VCaP (cell line): ENCODE measurements around the gene PROSER3.

Source experiments
- H3K27ac ChIP-seq: fragments of 450-650 bp; 2 replicates; pipeline ENCODE4 v1.5.1; 2017
- TF ChIP-seq, protein P1 (sequence below): fragments of 450-650 bp; conservative IDR thresholded peaks from 2 replicates; pipeline ENCODE4 v1.5.1; 2017; ENCODE audit warnings: mild to moderate bottlenecking, moderate library complexity

PROSER3 gene

GRCh38 chr19:35797663-35798062 is 39.7 kb downstream of the PROSER3 start:
- TF ChIP-seq, protein P1, sequence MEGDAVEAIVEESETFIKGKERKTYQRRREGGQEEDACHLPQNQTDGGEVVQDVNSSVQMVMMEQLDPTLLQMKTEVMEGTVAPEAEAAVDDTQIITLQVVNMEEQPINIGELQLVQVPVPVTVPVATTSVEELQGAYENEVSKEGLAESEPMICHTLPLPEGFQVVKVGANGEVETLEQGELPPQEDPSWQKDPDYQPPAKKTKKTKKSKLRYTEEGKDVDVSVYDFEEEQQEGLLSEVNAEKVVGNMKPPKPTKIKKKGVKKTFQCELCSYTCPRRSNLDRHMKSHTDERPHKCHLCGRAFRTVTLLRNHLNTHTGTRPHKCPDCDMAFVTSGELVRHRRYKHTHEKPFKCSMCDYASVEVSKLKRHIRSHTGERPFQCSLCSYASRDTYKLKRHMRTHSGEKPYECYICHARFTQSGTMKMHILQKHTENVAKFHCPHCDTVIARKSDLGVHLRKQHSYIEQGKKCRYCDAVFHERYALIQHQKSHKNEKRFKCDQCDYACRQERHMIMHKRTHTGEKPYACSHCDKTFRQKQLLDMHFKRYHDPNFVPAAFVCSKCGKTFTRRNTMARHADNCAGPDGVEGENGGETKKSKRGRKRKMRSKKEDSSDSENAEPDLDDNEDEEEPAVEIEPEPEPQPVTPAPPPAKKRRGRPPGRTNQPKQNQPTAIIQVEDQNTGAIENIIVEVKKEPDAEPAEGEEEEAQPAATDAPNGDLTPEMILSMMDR = no peak
- H3K27ac ChIP-seq = no peak overlapping the region

- TF ChIP-seq, protein P1 = no peak
- H3K27ac ChIP-seq = no peak overlapping the region
Measured at GRCh38 chr19:35801828-35802227, 43.9 kb downstream of the PROSER3 start.

DNA sequence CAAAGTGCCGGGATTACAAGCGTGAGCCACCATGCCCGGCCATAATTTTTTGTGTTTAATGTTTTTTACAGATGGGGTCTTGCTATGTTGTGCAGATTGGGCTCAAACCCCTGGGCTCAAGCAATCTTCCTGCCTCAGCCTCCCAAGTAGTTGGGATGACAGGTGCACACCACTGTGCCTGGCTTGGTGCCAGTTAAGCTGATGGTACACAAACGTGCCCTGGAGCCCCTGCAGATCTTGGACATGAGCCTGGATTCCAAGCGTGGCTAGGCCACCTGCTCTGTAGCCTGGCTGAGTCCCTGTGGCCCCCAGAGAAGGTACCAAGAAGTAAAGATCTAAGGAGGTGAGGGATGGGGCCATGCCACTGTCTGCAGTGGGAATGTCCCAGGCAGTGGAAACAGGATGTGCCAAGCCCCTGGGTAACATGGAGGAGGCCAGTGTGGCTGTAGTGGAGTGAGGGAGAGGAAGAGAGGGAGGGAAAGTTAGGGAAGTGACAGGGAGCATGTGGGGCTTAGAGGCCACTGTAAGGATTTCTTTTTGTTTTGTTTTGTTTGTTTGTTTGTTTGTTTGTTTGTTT is 47.6 kb downstream of the PROSER3 start:
- TF ChIP-seq, protein P1 = no peak
- no peak overlapping the region; the same call in 1 of the 2 replicates for H3K27ac ChIP-seq

- TF ChIP-seq, protein P1 = no peak
- H3K27ac ChIP-seq = no peak overlapping the region
Measured at GRCh38 chr19:35806597-35806996, 48.6 kb downstream of the PROSER3 start.

DNA sequence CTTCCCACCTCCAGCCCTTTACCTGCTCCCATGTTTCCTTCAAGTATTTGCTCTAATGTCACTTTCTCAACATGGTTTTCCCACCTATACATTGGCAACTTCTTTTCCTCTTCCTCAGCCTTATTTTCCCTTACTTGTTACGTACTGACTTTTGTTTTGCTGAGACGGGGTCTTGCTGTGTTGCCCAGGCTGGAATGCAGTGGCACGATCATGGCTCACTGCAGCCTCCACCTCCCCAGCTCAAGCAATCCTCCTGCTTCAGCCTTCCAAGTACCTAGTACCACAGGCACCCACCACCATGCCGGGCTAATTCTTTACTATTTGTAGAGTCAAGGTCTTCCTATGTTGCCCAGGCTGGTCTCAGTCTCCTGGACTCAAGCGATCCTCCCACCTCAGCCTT is 49.7 kb downstream of the PROSER3 start:
- H3K27ac ChIP-seq = no peak overlapping the region
- TF ChIP-seq, protein P1 = no peak

- no peak overlapping the region for H3K27ac ChIP-seq
- TF ChIP-seq, protein P1 = no peak
Measured at GRCh38 chr19:35811317-35812219, 53.6 kb downstream of the PROSER3 start.

DNA sequence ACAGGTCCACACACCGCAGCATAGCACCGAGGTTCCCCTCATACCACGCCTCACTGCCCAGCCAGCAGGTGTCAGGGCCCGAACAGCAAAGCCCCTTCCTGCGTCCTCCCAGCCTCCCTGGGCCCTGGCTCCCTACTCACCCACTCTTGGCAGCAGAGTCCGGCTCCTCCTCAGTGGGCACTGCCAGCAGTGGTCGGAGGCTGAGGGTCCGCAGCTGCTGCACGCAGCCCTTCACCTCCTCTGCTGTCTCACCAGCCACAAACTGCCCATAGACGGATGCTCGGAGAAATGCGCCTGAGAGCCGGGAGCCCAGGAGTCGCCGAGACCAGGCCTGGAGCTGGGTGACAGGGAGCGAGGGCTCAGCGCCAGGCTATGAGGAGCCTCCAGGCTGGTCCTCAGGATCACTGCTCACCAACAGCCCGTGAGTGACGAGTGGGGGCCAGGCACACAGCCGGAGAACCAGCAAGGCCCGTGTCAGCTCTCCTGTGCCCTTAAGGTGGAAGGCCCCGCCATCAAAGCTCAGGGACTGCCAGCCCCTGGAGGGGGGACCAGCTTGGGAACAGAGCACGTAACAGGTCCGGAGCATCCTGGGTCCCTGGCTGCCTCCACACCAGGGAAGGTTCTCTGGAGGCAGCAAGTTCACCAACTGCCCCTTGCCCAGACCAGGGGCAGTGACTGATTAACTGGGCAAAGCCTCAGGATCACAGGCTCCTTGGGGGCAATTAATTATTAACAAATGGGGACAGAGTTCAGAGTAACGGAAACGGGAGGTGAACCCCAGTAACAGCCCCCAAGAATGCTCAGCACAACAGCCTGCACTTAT is 54.5 kb downstream of the PROSER3 start, which contains the start of gene PRODH2:
PRODH2 (minus strand) TSS at position 626 of the 823 bp plus-strand sequence; CDS start at position 586, 40 bp downstream.
- H3K27ac ChIP-seq = no peak within 1 kb of the TSS
- TF ChIP-seq, protein P1 = no peak
